CD4-positive, CD25-positive, alpha-beta regulatory T cell (primary cell): Measurements from ENCODE around the gene HLCS. TPM values are rescaled to one million over a fixed set of nuclear protein-coding genes. Genes with fewer than 3 reads are reported as not detected.

Experiments used
- ATAC-seq, 2 donors: fragments of 150-1000 bp; cut with Tn5 transposase; one replicate each; pipeline ENCODE4 v1.10.0; 2021; ENCODE audit warnings: low read depth in 2 of 2, moderate number of reproducible peaks in 2 of 2, moderate library complexity in 1 of 2
- DNase-seq, 3 donors: peaks; one replicate each; pipeline versions ENCODE4 v3.0.0 to v3.0.0-alpha.2; 2012 to 2022; ENCODE audit warnings: mixed read lengths in 1 of 3
- H3K27ac ChIP-seq: one replicate; pipeline ENCODE4 v1.7.0; 2013; ENCODE audit warnings: mild to moderate bottlenecking, low read length; ENCODE audit not compliant: insufficient read depth, poor library complexity, severe bottlenecking
- H3K27me3 ChIP-seq: one replicate; pipeline ENCODE4 v1.7.0; 2013; ENCODE audit warnings: low read length; ENCODE audit not compliant: control insufficient read depth, insufficient read depth
- H3K36me3 ChIP-seq: one replicate; pipeline ENCODE4 v1.7.0; 2013; ENCODE audit warnings: mild to moderate bottlenecking, low read length, moderate library complexity; ENCODE audit not compliant: control insufficient read depth, insufficient read depth
- H3K4me1 ChIP-seq: 2 replicates; pipeline ENCODE4 v1.7.0; 2013; ENCODE audit warnings: mild to moderate bottlenecking, low read length; ENCODE audit not compliant: insufficient read depth, control insufficient read depth, poor library complexity, severe bottlenecking
- H3K4me3 ChIP-seq: one replicate; pipeline ENCODE4 v1.7.0; 2013; ENCODE audit warnings: low read depth, mild to moderate bottlenecking, low read length, moderate library complexity
- H3K9me3 ChIP-seq, 2 experiments: 1 replicate in 1 of 2; 2 replicates in 1 of 2; pipeline ENCODE4 v1.7.0; 2013; ENCODE audit warnings: low read length in 2 of 2, mild to moderate bottlenecking in 1 of 2, moderate library complexity in 1 of 2; ENCODE audit not compliant: control insufficient read depth in 2 of 2
- H3K27ac Mint-ChIP-seq, 3 donors: one replicate each; pipeline ENCODE4 v1.8.0; 2020 to 2022; ENCODE audit warnings: mild to moderate bottlenecking in 3 of 3, mixed read lengths in 3 of 3, moderate library complexity in 2 of 3
- H3K27me3 Mint-ChIP-seq: one replicate; pipeline ENCODE4 v1.8.0; 2022; ENCODE audit warnings: mild to moderate bottlenecking, mixed read lengths
- H3K36me3 Mint-ChIP-seq: one replicate; pipeline ENCODE4 v1.8.0; 2020; ENCODE audit warnings: mixed read lengths
- H3K4me1 Mint-ChIP-seq, 4 donors: one replicate each; pipeline ENCODE4 v1.8.0; 2020 to 2022; ENCODE audit warnings: mixed read lengths in 4 of 4, mild to moderate bottlenecking in 1 of 4
- H3K4me3 Mint-ChIP-seq, 4 donors: one replicate each; pipeline ENCODE4 v1.8.0; 2020 to 2022; ENCODE audit warnings: mild to moderate bottlenecking in 4 of 4, mixed read lengths in 4 of 4, moderate library complexity in 3 of 4
- H3K9me3 Mint-ChIP-seq, 7 donors: one replicate each; pipeline ENCODE4 v1.8.0; 2020 to 2022; ENCODE audit warnings: mixed read lengths in 7 of 7, mild to moderate bottlenecking in 3 of 7, moderate library complexity in 2 of 7
- polyA plus RNA-seq, 4 donors: library from polyadenylated mRNA; unstranded; fragments of 300-500 nt; fragmentation: Illumina TruSeq; gene quantifications; one replicate each; pipeline ENCODE4 v1.2.3, GENCODE V29; 2021
- total RNA-seq: library from RNA; stranded (reverse); gene quantifications from one replicate; pipeline ENCODE4 v1.2.3, GENCODE V29; 2022

Gene HLCS
- total and polyA plus RNA-seq, 5 donors from 2014 or later, result 5.2 to 13.6 (median 11.0) TPM

GRCh38 chr21:36981049-36981391 is 14.6 kb upstream of the HLCS start:
- DNase-seq (no peak), ATAC-seq (no peak)
- Histone ChIP-seq H3K4me1 (peaks cover 15% of the 10 kb centered on the region), H3K27me3 (peaks cover 3% of the 10 kb centered on the region), H3K27ac (no peak overlapping the region), H3K4me3 (no peak overlapping the region), H3K9me3 (no peaks in the 10 kb centered on the region), H3K36me3 (no peaks in the 10 kb centered on the region)
- H3K9me3 Mint-ChIP-seq, result no peaks in the 10 kb centered on the region
- H3K4me3 Mint-ChIP-seq, result peak overlapping the region in 2 of 4 donors; percentile 58 to 85
- H3K36me3 Mint-ChIP-seq, result no peaks in the 10 kb centered on the region
- H3K4me1 Mint-ChIP-seq, result peaks cover 7 to 29% (median 14%) of the 10 kb centered on the region in 4 donors
- peak overlapping the region in 1 of 3 donors; percentile 88 for H3K27ac Mint-ChIP-seq
- peaks cover 38% of the 10 kb centered on the region for H3K27me3 Mint-ChIP-seq

- no peak for DNase-seq
- Histone ChIP-seq H3K36me3 (no peaks in the 10 kb centered on the region), H3K9me3 (no peaks in the 10 kb centered on the region), H3K4me1 (peaks cover 15% of the 10 kb centered on the region), H3K27ac (no peak overlapping the region), H3K4me3 (no peak overlapping the region), H3K27me3 (peaks cover 3% of the 10 kb centered on the region)
- Mint-ChIP-seq H3K27me3 (peaks cover 41% of the 10 kb centered on the region), H3K4me1 (peaks cover 7 to 29% (median 13%) of the 10 kb centered on the region in 4 donors), H3K27ac (peak overlapping the region in 1 of 3 donors; percentile 88), H3K9me3 (no peaks in the 10 kb centered on the region), H3K4me3 (peak overlapping the region in 2 of 4 donors; percentile 61 to 85), H3K36me3 (no peaks in the 10 kb centered on the region)
- peak in 1 of 2 donors; percentile 42 for ATAC-seq
Measured at GRCh38 chr21:36980280-36981048, 14.0 kb upstream of the HLCS start.

GRCh38 chr21:36976882-36977651 is 10.6 kb upstream of the HLCS start:
- Mint-ChIP-seq H3K27ac (peak overlapping the region in 1 of 3 donors; percentile 85), H3K27me3 (peaks cover 35% of the 10 kb centered on the region), H3K36me3 (no peaks in the 10 kb centered on the region), H3K9me3 (no peaks in the 10 kb centered on the region), H3K4me3 (peak overlapping the region in 1 of 4 donors; percentile 42), H3K4me1 (peaks cover 7 to 29% (median 14%) of the 10 kb centered on the region in 4 donors)
- Histone ChIP-seq H3K4me1 (peaks cover 15% of the 10 kb centered on the region), H3K27ac (no peak overlapping the region), H3K4me3 (no peak overlapping the region), H3K9me3 (no peaks in the 10 kb centered on the region), H3K27me3 (peaks cover 3% of the 10 kb centered on the region), H3K36me3 (no peaks in the 10 kb centered on the region)
- ATAC-seq (peak; percentile 55 to 75), DNase-seq (peak in 2 of 3 donors; percentile 50 to 72)

- H3K4me3 Mint-ChIP-seq, result no peak overlapping the region
- peaks cover 15% of the 10 kb centered on the region for H3K4me1 ChIP-seq
- H3K9me3 ChIP-seq, result no peaks in the 10 kb centered on the region
- peaks cover 7 to 26% (median 14%) of the 10 kb centered on the region in 4 donors for H3K4me1 Mint-ChIP-seq
- H3K27ac Mint-ChIP-seq, result peak overlapping the region in 1 of 3 donors; percentile 49
- H3K9me3 Mint-ChIP-seq, result no peaks in the 10 kb centered on the region
- no peak overlapping the region for H3K4me3 ChIP-seq
- no peaks in the 10 kb centered on the region for H3K36me3 ChIP-seq
- peaks cover 28% of the 10 kb centered on the region for H3K27me3 Mint-ChIP-seq
- H3K27ac ChIP-seq, result no peak overlapping the region
- H3K27me3 ChIP-seq, result peaks cover 3% of the 10 kb centered on the region
- ATAC-seq (no peak), DNase-seq (no peak)
- no peaks in the 10 kb centered on the region for H3K36me3 Mint-ChIP-seq
Measured at GRCh38 chr21:36976228-36976861, 9.9 kb upstream of the HLCS start.

GRCh38 chr21:36974851-36975192 is 8.4 kb upstream of the HLCS start:
- Histone ChIP-seq H3K27ac (no peak overlapping the region), H3K9me3 (no peaks in the 10 kb centered on the region), H3K36me3 (no peaks in the 10 kb centered on the region), H3K27me3 (no peaks in the 10 kb centered on the region), H3K4me3 (no peak overlapping the region), H3K4me1 (peaks cover 6% of the 10 kb centered on the region)
- Mint-ChIP-seq H3K27ac (no peak overlapping the region), H3K4me1 (peaks cover 7 to 16% (median 11%) of the 10 kb centered on the region in 4 donors), H3K9me3 (no peaks in the 10 kb centered on the region), H3K36me3 (no peaks in the 10 kb centered on the region), H3K27me3 (peaks cover 20% of the 10 kb centered on the region), H3K4me3 (no peak overlapping the region)
- ATAC-seq (no peak), DNase-seq (no peak)

GRCh38 chr21:36973986-36974850 is 7.7 kb upstream of the HLCS start:
- H3K4me3 ChIP-seq, result no peak overlapping the region
- Mint-ChIP-seq H3K27me3 (peaks cover 14% of the 10 kb centered on the region), H3K27ac (no peak overlapping the region)

GRCh38 chr21:36968976-36969375 is 2.5 kb upstream of the HLCS start:
- ATAC-seq (no peak), DNase-seq (no peak)
- Histone ChIP-seq H3K4me3 (no peak overlapping the region), H3K9me3 (no peaks in the 10 kb centered on the region), H3K27me3 (no peaks in the 10 kb centered on the region), H3K4me1 (peaks cover 17% of the 10 kb centered on the region), H3K36me3 (no peaks in the 10 kb centered on the region), H3K27ac (no peak overlapping the region)
- Mint-ChIP-seq H3K27ac (peak overlapping the region in 2 of 3 donors; percentile 9 to 76), H3K4me3 (peak overlapping the region in 2 of 4 donors; percentile 4 to 71), H3K36me3 (no peaks in the 10 kb centered on the region), H3K9me3 (no peaks in the 10 kb centered on the region), H3K4me1 (peaks cover 5 to 20% (median 9%) of the 10 kb centered on the region in 4 donors), H3K27me3 (no peaks in the 10 kb centered on the region)

More at GRCh38 chr21:36973986-36974850, 7.7 kb upstream of the HLCS start:
- Mint-ChIP-seq H3K4me3 (no peak overlapping the region), H3K9me3 (no peaks in the 10 kb centered on the region), H3K36me3 (no peaks in the 10 kb centered on the region), H3K4me1 (peaks cover 7 to 16% (median 11%) of the 10 kb centered on the region in 4 donors)
- Histone ChIP-seq H3K9me3 (no peaks in the 10 kb centered on the region), H3K27me3 (no peaks in the 10 kb centered on the region), H3K27ac (no peak overlapping the region), H3K4me1 (peaks cover 6% of the 10 kb centered on the region), H3K36me3 (no peaks in the 10 kb centered on the region)
- ATAC-seq (no peak), DNase-seq (no peak)
